ENCODE data around the gene GAP43.
"Not testable (repeated sequence)": the region's sequence is repeated elsewhere in the genome, so short reads cannot be mapped to it uniquely, and the experiment has no call there.

The GAP43 gene

GRCh38 chr3:115698851-115699591 is 75.7 kb downstream of the GAP43 start:
- DNase-seq (ENCODE audit: low spot score): no peak

- DNase-seq (ENCODE audit: low spot score): no peak
Measured at GRCh38 chr3:115699706-115700105, 76.4 kb downstream of the GAP43 start.

- no peak for DNase-seq (ENCODE audit: low spot score)
Measured at GRCh38 chr3:115702598-115702997, 79.3 kb downstream of the GAP43 start.

- no peak for DNase-seq (ENCODE audit: low spot score)
Measured at GRCh38 chr3:115704661-115705338, 81.5 kb downstream of the GAP43 start.

GRCh38 chr3:115706311-115706829 is 83.1 kb downstream of the GAP43 start:
- DNase-seq (ENCODE audit: low spot score): no peak

GRCh38 chr3:115708540-115708939 is 85.2 kb downstream of the GAP43 start:
- DNase-seq (ENCODE audit: low spot score): no peak

GRCh38 chr3:115709093-115709492 is 85.8 kb downstream of the GAP43 start:
- no peak for DNase-seq (ENCODE audit: low spot score)

GRCh38 chr3:115709931-115710330 is 86.6 kb downstream of the GAP43 start:
- no peak for DNase-seq (ENCODE audit: low spot score)

- no peak for DNase-seq (ENCODE audit: low spot score)
Measured at GRCh38 chr3:115710799-115711198, 87.5 kb downstream of the GAP43 start.

- DNase-seq (ENCODE audit: low spot score): no peak
Measured at GRCh38 chr3:115712871-115713270, 89.6 kb downstream of the GAP43 start.

- no peak for DNase-seq (ENCODE audit: low spot score)
Measured at GRCh38 chr3:115713284-115713683, 90.0 kb downstream of the GAP43 start.

GRCh38 chr3:115715241-115715745 is 92.0 kb downstream of the GAP43 start:
- DNase-seq (ENCODE audit: low spot score): no peak

- no peak for DNase-seq (ENCODE audit: low spot score)
Measured at GRCh38 chr3:115720983-115721382, 97.7 kb downstream of the GAP43 start.

GRCh38 chr3:115725800-115726199 is 102.5 kb downstream of the GAP43 start:
- no peak for DNase-seq (ENCODE audit: low spot score)

GRCh38 chr3:115727135-115727534 is 103.8 kb downstream of the GAP43 start:
- no peak for DNase-seq (ENCODE audit: low spot score)

- no peak for DNase-seq (ENCODE audit: low spot score)
Measured at GRCh38 chr3:115728013-115728412, 104.7 kb downstream of the GAP43 start.

GRCh38 chr3:115736341-115736740 is 113.0 kb downstream of the GAP43 start:
- DNase-seq (ENCODE audit: low spot score): not testable (repeated sequence)

GRCh38 chr3:115741650-115742049 is 118.3 kb downstream of the GAP43 start:
- DNase-seq (ENCODE audit: low spot score): no peak

GRCh38 chr3:115744516-115744915 is 121.2 kb downstream of the GAP43 start:
- DNase-seq (ENCODE audit: low spot score): not testable (repeated sequence)

- DNase-seq (ENCODE audit: low spot score): not testable (repeated sequence)
Measured at GRCh38 chr3:115752978-115753377, 129.7 kb downstream of the GAP43 start.

- DNase-seq (ENCODE audit: low spot score): no peak
Measured at GRCh38 chr3:115758076-115758763, 134.9 kb downstream of the GAP43 start.

- no peak for DNase-seq (ENCODE audit: low spot score)
Measured at GRCh38 chr3:115760716-115761115, 137.4 kb downstream of the GAP43 start.

GRCh38 chr3:115761927-115762305 is 138.6 kb downstream of the GAP43 start:
- DNase-seq (ENCODE audit: low spot score): no peak
